ENCODE data around the gene SEMA3A. TPM values are rescaled to one million over a fixed set of nuclear protein-coding genes. Genes with fewer than 3 reads are reported as not detected.
"Not testable (repeated sequence)": the region's sequence is repeated elsewhere in the genome, so short reads cannot be mapped to it uniquely, and the experiment has no call there.

SEMA3A gene
- total and polyA plus RNA-seq, 2 donors (not counting 1 experiment from before 2014, with no cell fraction given) = 45.2 to 60.8 TPM

DNA sequence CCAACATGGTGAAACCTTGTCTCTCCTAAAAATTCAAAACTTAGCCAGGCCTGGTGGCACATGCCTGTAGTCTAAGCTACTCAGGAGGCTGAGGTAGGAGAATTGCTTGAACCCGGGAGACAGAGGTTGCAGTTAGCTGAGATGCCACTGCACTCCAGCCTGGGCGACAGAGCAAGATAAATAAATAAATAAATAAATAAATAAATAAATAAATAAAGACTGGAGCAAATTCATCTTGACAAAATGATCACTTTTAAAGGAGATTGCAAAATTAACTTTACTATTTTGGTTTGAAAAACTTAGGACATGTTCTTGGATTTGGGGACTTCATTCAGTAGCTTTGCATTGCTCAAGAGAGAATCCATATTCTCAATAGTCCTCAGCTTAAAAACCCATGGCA is 137.0 kb downstream of the SEMA3A start:
- Histone ChIP-seq H3K27ac (ENCODE audit: insufficient read depth, low read length) (no peak overlapping the region), H2AFZ (ENCODE audit: low read length) (no peak overlapping the region), H3K4me1 (ENCODE audit: control insufficient read depth, extremely low read depth, insufficient read depth, low read length) (peaks cover 5% of the 10 kb centered on the region), H3K4me2 (ENCODE audit: extremely low read depth, insufficient read depth, low read length) (no peak overlapping the region), H3K27me3 (ENCODE audit: control insufficient read depth, insufficient read depth, low read length) (no peaks in the 10 kb centered on the region), H3K9me3 (ENCODE audit: control insufficient read depth, insufficient read depth, low read depth, low read length) (no peaks in the 10 kb centered on the region), H3K4me3 (replicated peaks in 1 of 4; ENCODE audit: control extremely low read depth in 1 of 4, insufficient read depth in 1 of 4, low read depth in 3 of 4, low read length in 4 of 4) (no peak overlapping the region), H3K79me2 (ENCODE audit: control insufficient read depth, insufficient read depth, low read length) (peaks cover 2% of the 10 kb centered on the region), H3K9ac (ENCODE audit: insufficient read depth, low read length) (no peak overlapping the region), H4K20me1 (ENCODE audit: control insufficient read depth, extremely low read depth, insufficient read depth, low read length) (no peaks in the 10 kb centered on the region), H3K36me3 (ENCODE audit: control insufficient read depth, insufficient read depth, low read length) (no peaks in the 10 kb centered on the region)
- TF ChIP-seq, protein P1, sequence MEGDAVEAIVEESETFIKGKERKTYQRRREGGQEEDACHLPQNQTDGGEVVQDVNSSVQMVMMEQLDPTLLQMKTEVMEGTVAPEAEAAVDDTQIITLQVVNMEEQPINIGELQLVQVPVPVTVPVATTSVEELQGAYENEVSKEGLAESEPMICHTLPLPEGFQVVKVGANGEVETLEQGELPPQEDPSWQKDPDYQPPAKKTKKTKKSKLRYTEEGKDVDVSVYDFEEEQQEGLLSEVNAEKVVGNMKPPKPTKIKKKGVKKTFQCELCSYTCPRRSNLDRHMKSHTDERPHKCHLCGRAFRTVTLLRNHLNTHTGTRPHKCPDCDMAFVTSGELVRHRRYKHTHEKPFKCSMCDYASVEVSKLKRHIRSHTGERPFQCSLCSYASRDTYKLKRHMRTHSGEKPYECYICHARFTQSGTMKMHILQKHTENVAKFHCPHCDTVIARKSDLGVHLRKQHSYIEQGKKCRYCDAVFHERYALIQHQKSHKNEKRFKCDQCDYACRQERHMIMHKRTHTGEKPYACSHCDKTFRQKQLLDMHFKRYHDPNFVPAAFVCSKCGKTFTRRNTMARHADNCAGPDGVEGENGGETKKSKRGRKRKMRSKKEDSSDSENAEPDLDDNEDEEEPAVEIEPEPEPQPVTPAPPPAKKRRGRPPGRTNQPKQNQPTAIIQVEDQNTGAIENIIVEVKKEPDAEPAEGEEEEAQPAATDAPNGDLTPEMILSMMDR (conservative IDR thresholded peaks at IDR 0.05 in 1 of 2, IDR thresholded peaks at IDR 0.05 in 1 of 2; ENCODE audit: low read depth in 1 of 2, low read length in 2 of 2) = no peak
- no peak for TF ChIP-seq EZH2 (IDR thresholded peaks at IDR 0.05; ENCODE audit: low read length, missing control alignments)
- no peak for DNase-seq (ENCODE audit: low read depth in 2 of 2)

DNA sequence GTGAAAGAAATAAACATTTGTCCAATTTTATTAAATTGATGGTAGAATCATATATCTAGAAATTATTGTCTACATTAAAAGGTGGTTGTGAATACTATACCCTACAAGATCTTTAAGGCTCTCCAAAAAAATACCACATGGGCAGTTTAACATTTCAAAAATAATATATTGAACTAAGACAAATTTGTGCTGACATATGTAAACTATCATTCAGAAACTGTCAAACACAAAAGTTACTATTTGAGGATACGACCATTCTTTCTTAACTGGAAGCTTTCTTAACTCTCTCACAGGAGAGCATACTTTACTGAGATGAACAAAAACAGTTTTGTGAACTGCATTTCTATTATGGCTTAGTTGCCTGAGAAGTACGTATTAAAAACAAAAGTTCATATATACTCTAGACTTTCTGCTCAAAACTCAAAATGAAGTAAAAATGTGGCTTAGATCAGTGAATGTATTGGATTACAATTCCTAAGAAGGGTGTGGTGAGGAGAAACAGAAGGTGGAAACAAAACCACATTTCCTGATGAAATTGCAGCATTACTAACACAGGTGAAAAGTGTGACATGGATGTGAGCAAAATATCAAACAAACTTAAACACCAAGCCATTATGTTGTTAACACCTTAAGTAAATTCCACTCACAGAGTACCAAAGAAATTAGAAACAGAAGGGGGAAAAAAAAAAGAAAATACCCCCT is 138.5 kb downstream of the SEMA3A start:
- Histone ChIP-seq H3K4me2 (ENCODE audit: extremely low read depth, insufficient read depth, low read length) (no peak overlapping the region), H3K4me1 (ENCODE audit: control insufficient read depth, extremely low read depth, insufficient read depth, low read length) (peaks cover 5% of the 10 kb centered on the region), H3K4me3 (replicated peaks in 1 of 4; ENCODE audit: control extremely low read depth in 1 of 4, insufficient read depth in 1 of 4, low read depth in 3 of 4, low read length in 4 of 4) (no peak overlapping the region), H2AFZ (ENCODE audit: low read length) (no peak overlapping the region), H3K36me3 (ENCODE audit: control insufficient read depth, insufficient read depth, low read length) (no peaks in the 10 kb centered on the region), H3K79me2 (ENCODE audit: control insufficient read depth, insufficient read depth, low read length) (no peaks in the 10 kb centered on the region), H3K27me3 (ENCODE audit: control insufficient read depth, insufficient read depth, low read length) (no peaks in the 10 kb centered on the region), H4K20me1 (ENCODE audit: control insufficient read depth, extremely low read depth, insufficient read depth, low read length) (no peaks in the 10 kb centered on the region), H3K9ac (ENCODE audit: insufficient read depth, low read length) (no peak overlapping the region), H3K27ac (ENCODE audit: insufficient read depth, low read length) (no peak overlapping the region), H3K9me3 (ENCODE audit: control insufficient read depth, insufficient read depth, low read depth, low read length) (no peaks in the 10 kb centered on the region)
- peak in 1 of 2 donors; percentile 46 for DNase-seq (ENCODE audit: low read depth in 2 of 2)
- TF ChIP-seq, protein P1 (conservative IDR thresholded peaks at IDR 0.05 in 1 of 2, IDR thresholded peaks at IDR 0.05 in 1 of 2; ENCODE audit: low read depth in 1 of 2, low read length in 2 of 2) = no peak
- no peak for TF ChIP-seq EZH2 (IDR thresholded peaks at IDR 0.05; ENCODE audit: low read length, missing control alignments)

- not testable (repeated sequence) for H3K79me2 ChIP-seq (ENCODE audit: control insufficient read depth, insufficient read depth, low read length); H3K4me2 ChIP-seq (ENCODE audit: extremely low read depth, insufficient read depth, low read length); H3K9me3 ChIP-seq (ENCODE audit: control insufficient read depth, insufficient read depth, low read depth, low read length); H3K27ac ChIP-seq (ENCODE audit: insufficient read depth, low read length); H3K9ac ChIP-seq (ENCODE audit: insufficient read depth, low read length); H3K4me1 ChIP-seq (ENCODE audit: control insufficient read depth, extremely low read depth, insufficient read depth, low read length); H4K20me1 ChIP-seq (ENCODE audit: control insufficient read depth, extremely low read depth, insufficient read depth, low read length); H3K4me3 ChIP-seq (replicated peaks in 1 of 4; ENCODE audit: control extremely low read depth in 1 of 4, insufficient read depth in 1 of 4, low read depth in 3 of 4, low read length in 4 of 4); DNase-seq (ENCODE audit: low read depth in 2 of 2); H3K27me3 ChIP-seq (ENCODE audit: control insufficient read depth, insufficient read depth, low read length); H2AFZ ChIP-seq (ENCODE audit: low read length); H3K36me3 ChIP-seq (ENCODE audit: control insufficient read depth, insufficient read depth, low read length)
Observed at GRCh38 chr7:84055199-84055598, 139.4 kb downstream of the SEMA3A start.
